ENCODE results near the gene ELOVL1. TPM values are rescaled to one million over a fixed set of nuclear protein-coding genes. Genes with fewer than 3 reads are reported as not detected.

Gene ELOVL1
- polyA plus RNA-seq, 1 donor = 30.1 TPM

DNA sequence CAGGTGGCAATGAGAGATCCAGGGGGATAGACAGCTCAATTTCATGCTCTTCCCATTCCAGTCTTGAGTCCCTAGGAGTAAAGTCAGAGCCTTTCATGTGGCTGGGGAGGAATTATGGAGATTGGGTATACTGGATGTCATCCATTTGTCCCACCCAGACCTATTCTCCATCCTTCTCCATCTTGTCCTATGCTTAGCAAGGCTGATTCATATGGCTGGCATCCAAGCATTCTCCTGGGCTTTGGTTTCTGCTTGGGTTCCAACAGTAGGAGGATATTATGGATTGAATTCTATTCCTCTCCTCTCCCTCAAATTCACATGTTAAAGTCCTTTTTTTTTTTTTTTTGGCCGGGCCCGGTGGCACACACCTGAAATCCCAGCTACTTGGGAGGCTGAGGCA, 12.9 kb downstream of the ELOVL1 start:
- DNase-seq (ENCODE audit: low read depth) = no peak

DNA sequence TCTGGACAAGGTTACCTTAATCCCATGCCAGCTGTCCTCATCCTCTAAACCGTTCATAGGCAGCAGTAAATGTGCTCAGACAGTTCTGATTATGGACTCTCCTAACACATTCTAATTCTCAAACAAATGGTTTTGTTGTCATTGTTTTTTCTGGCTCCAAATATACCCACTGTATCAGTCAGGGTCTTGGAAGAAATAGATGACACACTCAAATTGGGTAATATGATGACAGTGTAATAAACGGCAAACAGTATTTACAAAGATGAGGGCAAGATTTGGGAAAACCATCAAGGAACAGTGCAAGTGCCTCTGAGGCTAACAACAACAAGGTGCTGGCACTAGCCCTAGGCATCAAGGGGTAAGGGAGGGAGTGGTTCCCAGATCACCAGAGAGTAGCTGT, 13.3 kb downstream of the ELOVL1 start:
- no peak for DNase-seq (ENCODE audit: low read depth)

DNA sequence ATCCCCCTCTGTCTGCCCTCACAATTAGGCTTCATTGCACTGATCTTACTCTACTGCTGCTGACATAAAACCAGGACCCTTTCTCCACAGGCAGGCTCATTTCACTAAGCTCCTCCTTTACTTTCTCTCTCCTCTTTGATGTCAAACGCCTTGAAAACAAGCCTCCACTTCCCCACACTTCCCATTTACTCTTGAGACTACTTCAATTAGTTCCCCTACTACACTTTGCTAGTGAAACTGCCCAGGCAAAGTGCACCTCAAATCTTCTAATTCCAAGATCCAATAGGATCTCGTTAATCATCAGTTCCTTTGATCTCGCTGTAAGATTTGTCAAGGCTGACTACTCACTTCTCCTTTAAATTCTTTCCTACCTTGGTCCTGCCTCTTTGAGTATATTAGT, 14.9 kb downstream of the ELOVL1 start:
- no peak for DNase-seq (ENCODE audit: low read depth)

DNA sequence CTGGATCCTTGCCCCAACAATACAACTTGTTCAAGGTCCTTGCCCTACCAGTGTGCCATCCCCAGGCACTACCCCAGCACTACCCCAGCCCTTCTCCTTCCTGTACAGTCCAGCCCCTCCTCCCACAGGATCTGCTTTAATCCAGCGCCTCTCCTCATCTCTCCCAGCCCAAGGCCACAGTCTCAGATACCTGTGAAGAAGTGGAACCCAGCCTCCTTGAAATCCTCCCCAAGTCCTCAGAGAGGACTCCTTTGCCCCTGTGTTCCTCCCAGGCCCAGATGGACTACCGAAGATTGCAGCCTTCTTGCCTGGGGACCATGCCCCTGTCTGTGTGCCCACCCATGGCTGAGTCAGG, 15.5 kb downstream of the ELOVL1 start:
- no peak for DNase-seq (ENCODE audit: low read depth)

DNA sequence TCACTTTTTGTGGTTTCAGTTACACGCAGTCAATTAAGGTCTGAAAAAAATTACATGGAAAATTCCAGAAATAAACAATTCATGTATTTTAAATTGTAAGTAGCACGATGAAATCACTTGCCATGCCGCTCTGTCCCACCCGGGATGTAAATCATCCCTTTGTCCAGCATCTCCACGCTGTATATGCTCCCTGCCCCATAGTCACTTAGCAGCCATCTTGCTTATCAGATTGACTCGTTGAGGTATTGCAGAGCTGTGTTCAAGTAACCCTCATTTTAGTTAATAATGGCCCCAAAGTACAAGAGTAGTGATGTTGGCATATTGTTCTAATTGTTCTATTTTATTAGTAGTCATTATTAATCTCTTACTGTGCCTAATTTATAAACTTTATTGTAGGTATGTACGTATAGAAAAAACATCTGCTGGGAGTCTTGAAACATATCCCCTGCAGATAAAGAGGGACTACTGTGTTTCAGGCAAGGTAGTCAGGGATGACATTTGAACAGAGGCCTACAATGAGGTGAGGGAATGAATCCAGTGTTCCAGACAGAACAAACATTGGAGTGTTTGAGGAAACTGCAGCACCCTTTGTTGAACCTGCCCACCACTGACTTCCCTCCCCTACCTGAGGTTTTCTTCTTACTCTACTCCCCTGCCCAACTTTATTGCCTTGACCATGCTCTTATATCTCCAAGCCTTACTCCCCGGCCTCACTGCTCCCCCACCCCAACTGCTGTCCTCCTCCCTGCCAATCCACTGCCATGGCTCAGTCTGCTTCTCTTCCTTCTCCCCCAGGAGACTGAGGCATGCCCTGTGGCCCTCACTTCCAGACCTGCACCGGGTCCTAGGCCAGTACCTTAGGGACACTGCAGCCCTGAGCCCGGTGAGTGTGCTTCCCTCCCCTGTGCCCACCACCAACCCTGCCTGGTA, 16.1 kb downstream of the ELOVL1 start:
- DNase-seq (ENCODE audit: low read depth) = no peak

DNA sequence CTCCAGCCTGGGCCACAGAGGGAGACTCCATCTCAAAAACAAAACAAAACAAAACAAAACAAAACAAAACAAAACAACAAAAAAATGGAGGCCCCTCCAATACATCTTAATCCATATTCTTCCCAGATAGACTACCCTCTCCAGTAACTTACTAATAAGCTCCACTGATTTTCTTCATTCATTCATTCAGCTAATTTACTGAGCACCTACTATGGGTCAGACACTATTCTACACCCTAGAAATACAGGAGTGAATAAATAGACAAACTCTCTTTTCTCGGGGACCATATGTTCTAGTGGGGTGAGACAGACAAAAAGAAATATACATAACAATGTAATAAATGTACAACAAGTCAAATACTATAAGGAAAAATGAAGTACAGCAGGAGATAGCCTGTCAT, 16.8 kb downstream of the ELOVL1 start:
- no peak for DNase-seq (ENCODE audit: low read depth)

DNA sequence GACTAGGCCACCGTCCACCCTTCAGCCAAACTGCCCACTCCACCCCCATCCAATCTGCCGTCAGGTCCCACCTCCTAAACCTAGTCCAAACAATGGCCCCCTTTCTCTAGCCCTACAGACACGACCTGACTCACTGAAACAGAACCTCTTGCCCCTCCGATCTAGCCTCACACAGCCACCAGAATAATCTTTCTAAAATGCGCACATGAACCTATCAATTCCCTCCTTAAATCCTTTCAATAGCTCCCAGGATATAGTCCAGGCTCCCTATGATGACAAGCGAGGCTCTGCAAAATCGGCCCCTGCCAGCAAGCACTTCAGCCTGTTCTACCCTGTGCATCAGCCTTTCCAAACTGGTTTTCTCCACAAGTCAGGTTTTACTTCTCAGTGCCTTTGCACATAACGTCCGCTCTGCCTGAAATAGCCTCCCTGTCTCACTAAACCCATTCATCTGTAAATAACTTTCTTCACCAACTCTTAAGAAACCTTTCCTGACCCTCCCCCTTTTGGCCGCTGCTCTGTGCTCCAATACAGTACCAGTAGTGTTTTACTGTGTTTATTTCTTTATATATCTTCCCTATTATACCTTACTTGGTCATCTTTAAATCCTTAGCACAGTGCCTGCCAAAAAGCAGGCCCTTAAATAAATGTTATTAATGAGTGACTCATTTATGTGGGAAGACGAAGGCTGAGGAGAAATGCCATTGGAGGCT, 18.1 kb downstream of the ELOVL1 start:
- no peak for DNase-seq (ENCODE audit: low read depth)

DNA sequence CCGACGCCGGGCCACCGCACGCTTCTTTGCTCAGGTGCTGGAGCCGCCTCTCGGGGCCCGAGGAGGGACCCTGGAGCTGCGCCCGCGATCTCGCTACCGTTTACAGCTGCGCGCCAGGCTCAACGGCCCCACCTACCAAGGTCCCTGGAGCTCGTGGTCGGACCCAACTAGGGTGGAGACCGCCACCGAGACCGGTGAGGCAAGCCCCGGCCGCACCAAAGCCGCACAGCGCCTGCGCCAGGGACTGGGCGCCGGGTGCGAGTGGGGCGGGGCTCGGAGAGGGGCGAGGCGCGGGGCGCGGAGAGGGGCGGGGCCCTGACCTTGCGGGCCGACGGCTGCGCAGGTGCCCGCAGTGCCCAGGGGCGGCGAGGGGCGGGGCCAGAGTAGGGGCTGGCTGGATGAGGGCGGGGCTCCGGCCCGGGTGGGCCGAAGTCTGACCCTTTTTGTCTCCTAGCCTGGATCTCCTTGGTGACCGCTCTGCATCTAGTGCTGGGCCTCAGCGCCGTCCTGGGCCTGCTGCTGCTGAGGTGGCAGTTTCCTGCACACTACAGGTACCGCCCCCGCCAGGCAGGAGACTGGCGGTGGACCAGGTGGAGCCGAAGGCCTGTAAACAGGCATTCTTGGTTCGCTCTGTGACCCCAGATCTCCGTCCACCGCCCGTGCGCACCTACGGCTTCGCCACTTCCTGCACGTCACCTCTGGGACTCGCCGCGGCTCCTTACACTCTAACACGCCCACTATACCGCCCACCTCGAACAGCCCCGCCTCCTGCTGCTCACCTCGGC, 18.8 kb downstream of the ELOVL1 start:
- DNase-seq (ENCODE audit: low read depth) = no peak

DNA sequence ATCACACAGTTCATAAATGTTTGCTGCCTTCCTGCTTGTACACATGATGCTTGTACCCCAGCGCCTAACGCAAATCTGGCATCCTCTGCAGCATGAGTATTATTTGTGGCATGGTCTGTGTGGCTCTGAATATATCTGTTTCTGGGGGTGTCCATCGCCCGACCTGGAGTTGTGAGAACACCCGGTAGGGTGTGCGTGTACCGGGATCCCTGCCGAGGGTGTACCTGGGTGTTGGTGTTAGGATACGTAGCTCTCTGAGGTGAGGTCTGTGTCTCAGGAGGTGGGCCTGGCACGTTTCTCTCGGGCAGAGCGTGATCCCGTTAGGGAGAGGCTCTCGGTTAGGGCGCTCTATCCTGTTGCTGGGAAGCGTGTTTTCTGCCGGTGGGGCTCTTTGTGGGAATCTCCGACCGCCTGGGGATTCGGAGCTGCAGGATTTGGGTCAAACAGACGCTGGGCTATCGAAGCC, 19.4 kb downstream of the ELOVL1 start:
- DNase-seq (ENCODE audit: low read depth) = no peak

DNA sequence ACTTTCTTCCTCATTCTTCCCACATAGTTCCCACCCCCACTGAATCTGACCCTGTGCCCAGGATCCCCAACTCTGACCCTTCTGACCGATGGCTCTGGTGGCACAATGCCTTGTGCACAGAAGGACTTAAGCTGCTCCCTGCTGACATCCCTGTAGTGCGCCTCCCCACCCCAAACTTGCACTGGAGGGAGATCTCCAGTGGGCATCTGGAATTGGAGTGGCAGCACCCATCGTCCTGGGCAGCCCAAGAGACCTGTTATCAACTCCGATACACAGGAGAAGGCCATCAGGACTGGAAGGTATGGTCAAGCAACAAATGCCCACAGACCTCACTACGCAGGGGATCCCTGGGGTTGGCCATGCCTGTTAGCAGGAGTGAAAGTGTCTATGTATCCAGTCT, 21.2 kb downstream of the ELOVL1 start:
- no peak for DNase-seq (ENCODE audit: low read depth)

DNA sequence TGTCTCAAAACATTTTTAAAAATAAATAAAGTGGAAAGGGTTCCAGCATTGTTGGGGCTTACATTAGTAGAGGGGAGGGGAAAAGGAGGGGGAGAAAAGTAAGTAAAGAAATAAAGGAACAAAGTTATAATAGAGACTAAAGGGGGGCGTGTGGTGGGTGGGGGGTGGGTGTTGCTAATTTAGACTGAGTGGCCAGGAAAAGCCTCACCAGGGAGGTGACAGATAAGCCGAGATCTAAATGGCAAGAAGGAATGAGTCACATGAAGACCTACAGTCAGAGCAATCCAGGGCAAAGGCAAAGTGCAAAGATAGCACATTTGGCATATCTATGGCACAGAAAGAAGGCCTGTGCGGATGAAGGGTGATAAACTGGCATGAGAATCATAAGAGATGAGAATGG, 22.7 kb downstream of the ELOVL1 start:
- DNase-seq (ENCODE audit: low read depth) = no peak

DNA sequence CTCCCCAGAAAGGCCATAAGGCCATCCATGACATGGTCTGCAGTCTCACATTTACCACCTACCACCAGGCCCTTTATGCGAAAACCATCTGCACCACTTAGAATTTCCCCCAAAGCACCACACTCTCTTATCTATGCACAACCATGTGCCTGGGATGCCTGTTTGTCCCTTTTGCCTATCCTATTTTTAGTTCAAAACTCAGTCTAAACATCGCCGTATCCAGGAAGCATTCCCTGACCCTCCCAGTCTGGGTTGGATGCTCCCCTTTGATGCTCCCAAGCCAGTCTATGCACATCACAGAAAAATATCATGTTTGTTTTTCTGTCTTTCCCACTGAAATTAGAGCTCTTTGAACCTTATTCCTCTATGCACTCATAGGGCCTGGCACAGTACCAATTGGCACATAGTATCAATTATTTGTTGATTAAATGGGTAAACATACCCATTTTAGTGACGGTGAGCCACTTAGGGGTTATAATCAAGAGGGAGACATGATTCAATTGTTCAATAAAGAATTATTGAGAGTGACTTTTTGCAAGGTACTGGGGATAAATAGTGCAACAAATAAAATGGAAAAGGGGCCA, 23.5 kb downstream of the ELOVL1 start:
- no peak for DNase-seq (ENCODE audit: low read depth)

DNA sequence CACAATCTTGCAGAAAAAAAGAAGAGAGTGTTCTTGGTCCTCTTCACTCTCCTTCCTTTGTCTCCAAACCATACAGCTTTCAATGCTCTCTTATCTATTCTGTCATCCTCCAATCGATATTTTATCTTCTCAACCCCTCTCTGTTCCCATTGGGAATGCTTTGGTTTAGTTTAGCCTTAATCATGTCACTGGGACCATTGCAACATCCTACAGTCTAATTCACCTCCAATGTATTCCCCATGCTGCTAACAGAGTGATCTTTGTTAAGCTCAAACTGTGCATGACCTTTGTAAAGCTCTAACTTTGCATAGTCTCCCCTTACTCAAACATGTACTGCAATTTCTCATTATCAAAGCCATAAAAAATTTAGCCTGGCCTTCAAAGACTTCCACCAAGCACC, 27.3 kb downstream of the ELOVL1 start:
- no peak for DNase-seq (ENCODE audit: low read depth)

DNA sequence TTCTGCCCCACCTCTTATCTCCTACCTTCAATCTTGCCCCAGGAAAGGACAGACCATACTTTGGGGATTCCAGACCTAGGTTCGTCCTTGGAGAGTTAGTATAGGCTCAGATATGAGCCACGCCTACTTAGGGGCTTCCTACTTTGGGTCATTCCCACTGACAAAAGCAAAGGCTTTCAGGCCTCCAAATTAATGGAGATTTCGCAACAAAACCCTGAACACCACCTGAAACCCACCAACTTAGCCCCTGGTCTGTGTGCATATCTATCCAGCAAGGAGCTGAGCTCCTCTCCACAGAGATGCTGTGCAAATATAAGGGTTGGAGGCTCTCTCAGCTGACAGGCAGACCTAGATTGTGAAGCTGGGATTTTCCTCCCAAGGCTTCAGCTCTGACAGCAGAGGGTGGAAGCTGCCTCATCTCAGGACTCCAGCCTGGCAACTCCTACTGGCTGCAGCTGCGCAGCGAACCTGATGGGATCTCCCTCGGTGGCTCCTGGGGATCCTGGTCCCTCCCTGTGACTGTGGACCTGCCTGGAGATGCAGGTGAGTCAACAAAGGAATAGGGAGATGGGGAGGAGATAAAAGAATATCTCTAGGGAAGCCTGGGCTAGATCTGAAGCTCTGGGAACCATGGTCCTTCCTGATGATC, 28.1 kb downstream of the ELOVL1 start:
- no peak for DNase-seq (ENCODE audit: low read depth)

DNA sequence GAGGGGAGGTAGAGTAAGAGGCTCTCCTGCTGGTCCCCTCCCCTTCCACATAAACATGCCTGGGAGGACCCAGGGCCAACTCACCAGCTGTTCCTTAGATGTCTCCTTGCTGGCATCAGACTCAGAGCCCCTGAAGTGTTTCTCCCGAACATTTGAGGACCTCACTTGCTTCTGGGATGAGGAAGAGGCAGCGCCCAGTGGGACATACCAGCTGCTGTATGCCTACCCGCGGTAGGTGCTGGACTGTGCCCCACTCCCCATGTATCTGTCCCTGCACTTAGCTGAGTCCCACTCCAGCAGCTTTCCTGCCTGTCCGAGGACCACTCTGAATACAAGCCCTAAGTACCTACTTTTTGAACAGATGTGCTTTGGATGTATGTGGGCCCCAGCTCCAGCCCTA, 29.8 kb downstream of the ELOVL1 start:
- no peak for DNase-seq (ENCODE audit: low read depth)

DNA sequence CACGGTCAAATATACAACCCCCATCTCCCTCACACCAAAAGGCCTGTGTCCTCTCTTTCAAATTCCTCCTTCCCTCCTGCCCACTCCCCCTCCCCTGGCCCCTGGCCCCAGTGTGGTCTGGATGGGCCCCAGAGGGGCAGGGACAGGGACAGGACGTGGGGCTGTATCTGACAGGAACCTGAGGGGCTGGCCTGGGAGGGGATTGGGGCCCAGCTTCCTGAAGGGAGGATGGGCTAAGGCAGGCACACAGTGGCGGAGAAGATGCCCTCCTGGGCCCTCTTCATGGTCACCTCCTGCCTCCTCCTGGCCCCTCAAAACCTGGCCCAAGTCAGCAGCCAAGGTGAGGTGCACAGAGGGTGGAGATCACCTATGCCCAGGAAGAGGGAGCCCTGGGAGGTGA, 30.2 kb downstream of the ELOVL1 start, which contains the start of gene MPL:
Gene MPL, plus strand, starts transcription at position 231 of the 400 bp plus-strand sequence. Its CDS starts 31 bp downstream, at position 262.
- no peak for DNase-seq (ENCODE audit: low read depth)

DNA sequence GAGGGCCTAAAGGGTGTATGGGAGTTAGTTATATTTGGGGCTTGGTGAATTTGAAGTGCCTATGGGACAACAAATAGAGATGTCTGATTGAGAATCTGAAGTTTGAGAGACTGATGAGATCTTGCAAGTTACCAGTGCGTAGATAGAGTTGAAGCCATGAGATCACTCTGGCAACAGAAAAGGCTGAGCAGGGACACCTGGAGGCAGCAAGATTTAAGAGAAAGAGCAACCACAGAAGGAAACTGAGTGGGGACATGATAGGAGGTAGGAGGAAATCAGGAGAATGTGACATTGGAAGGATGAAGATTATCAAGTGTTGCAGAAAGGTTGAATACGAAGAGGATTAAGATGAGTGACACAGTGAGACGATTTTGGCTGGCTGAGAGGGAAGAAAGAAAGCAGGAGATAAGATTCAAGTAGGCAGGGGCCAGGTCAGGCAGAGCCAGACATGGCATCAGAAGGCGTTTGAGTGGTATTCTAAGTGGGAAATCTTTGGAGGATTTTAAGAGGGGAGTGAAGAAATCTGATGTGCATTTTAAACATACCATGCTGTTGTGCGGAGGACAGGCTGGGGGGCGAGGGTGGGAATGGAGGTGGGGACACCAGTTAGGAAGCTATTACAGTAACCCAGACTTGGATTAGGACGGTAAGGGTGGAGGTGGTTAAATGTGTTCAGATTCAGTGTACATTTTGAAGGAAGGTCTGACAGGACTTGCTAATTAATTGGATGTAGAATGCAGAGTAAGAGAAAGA, 33.2 kb downstream of the ELOVL1 start:
- DNase-seq (ENCODE audit: low read depth) = no peak

DNA sequence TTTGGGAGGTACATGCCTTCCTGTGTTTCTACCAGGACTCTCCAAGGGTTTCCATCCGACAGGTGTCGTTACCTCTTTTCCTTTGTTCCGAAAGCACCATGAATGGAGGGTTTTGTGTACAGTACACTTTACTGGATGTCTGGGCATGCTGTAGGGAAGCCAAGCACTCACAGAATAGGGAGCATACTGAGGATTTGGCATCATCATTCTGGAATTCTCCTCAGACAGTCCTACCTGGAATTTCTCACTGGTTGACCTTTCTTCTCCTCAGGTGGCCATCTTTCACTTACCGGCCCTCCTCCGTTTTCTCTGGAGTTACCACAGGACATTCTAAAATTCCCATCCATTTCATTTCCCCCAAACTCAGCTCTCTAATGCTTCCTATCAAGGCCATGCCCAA, 36.1 kb downstream of the ELOVL1 start:
- no peak for DNase-seq (ENCODE audit: low read depth)

DNA sequence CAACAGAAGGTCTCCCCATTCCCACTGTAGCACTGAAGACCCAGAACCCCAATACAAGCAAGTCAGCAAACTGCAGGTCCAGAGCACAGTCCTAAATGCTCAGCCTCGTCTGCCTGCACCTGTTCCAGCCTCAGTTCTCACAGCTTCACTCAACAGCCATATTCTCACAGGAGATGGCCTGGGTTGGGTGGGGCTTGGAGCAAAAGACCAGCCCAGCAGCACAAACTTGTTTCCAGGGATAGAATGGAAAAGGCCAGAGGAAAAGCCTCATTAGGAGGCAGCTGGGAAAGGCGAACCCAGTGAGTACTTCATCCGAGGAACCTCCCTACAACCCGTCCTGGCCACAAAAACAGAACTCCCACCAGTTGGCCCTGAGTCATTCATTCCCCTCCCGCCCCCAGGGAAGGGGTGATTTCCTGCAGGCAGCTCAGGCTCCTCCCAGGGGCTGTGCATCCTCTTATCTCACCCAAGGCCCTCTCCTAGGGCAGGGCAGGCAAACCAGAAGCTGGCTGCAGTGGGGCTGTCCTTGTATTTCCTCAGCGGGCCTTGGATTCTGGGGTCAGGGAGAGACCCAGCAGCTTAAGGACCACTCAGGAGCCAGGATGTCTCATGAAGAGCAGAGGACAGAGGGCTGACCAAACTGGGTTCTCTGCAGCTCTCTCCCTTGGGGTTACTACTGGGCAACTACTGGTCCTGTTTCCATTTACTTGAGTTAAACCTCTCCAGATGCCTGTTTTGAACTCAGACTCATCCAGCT, 37.6 kb downstream of the ELOVL1 start:
- DNase-seq (ENCODE audit: low read depth) = no peak
